Upper lobe of right lung (tissue), 1 donor: Measurements from ENCODE around the gene ACSBG1. TPM values are rescaled to one million over a fixed set of nuclear protein-coding genes. Genes with fewer than 3 reads are reported as not detected.

Experiments used
- ATAC-seq: fragments of 200-7000 bp; cut with Tn5 transposase; one replicate; pipeline ENCODE4 v1.9.1; 2020; ENCODE audit warnings: mild to moderate bottlenecking, moderate library complexity
- DNase-seq: peaks from one replicate; pipeline ENCODE4 v3.0.0-alpha.2; 2020
- H3K27ac ChIP-seq: fragments of 200-600 bp; one replicate; pipeline ENCODE4 v1.8.0; 2022
- H3K27me3 ChIP-seq: fragments of 200-600 bp; one replicate; pipeline ENCODE4 v1.8.0; 2022; ENCODE audit warnings: mild to moderate bottlenecking
- H3K36me3 ChIP-seq: fragments of 200-600 bp; one replicate; pipeline ENCODE4 v1.8.0; 2022
- H3K4me1 ChIP-seq: fragments of 200-600 bp; one replicate; pipeline ENCODE4 v1.8.0; 2022
- H3K4me3 ChIP-seq: fragments of 200-600 bp; one replicate; pipeline ENCODE4 v1.8.0; 2022; ENCODE audit warnings: mild to moderate bottlenecking
- H3K9me3 ChIP-seq: fragments of 200-600 bp; one replicate; pipeline ENCODE4 v1.8.0; 2022
- intact Hi-C: fragments of 100-400 bp; cut with DNase I; formaldehyde crosslinking; loops from one replicate; pipeline ENCODE4 v1.11.0; 2022
- total RNA-seq: library from RNA; stranded (reverse); fragmentation: NEBNext Ultra II Directional; extraction: Animal tissue kit (Norgen Biotek cat#: 25700); gene quantifications from one replicate; pipeline ENCODE4 v1.2.1, GENCODE V29; 2021
- TF ChIP-seq, protein P1 (sequence below): fragments of 200-600 bp; IDR thresholded peaks from one replicate; pipeline ENCODE4 v1.8.0; 2022; ENCODE audit warnings: antibody characterized with exemption
- donor health status: DM: no; HTN: yes; CAD: no; lungs with severe emphysema.

The ACSBG1 gene
- total RNA-seq, 1 donor from 2014 or later, result not detected

GRCh38 chr15:78130466-78131294 is 103.7 kb downstream of the ACSBG1 start:
- Histone ChIP-seq H3K27me3 (no peaks in the 10 kb centered on the region), H3K4me3 (peak overlapping the region; percentile 81), H3K9me3 (no peaks in the 10 kb centered on the region), H3K4me1 (peaks cover 11% of the 10 kb centered on the region), H3K36me3 (no peaks in the 10 kb centered on the region), H3K27ac (no peak overlapping the region)
- TF ChIP-seq, protein P1, sequence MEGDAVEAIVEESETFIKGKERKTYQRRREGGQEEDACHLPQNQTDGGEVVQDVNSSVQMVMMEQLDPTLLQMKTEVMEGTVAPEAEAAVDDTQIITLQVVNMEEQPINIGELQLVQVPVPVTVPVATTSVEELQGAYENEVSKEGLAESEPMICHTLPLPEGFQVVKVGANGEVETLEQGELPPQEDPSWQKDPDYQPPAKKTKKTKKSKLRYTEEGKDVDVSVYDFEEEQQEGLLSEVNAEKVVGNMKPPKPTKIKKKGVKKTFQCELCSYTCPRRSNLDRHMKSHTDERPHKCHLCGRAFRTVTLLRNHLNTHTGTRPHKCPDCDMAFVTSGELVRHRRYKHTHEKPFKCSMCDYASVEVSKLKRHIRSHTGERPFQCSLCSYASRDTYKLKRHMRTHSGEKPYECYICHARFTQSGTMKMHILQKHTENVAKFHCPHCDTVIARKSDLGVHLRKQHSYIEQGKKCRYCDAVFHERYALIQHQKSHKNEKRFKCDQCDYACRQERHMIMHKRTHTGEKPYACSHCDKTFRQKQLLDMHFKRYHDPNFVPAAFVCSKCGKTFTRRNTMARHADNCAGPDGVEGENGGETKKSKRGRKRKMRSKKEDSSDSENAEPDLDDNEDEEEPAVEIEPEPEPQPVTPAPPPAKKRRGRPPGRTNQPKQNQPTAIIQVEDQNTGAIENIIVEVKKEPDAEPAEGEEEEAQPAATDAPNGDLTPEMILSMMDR, result no peak
- intact Hi-C loops, result no loop called here
- DNase-seq, result peak; percentile 71
- ATAC-seq, result no peak

DNA sequence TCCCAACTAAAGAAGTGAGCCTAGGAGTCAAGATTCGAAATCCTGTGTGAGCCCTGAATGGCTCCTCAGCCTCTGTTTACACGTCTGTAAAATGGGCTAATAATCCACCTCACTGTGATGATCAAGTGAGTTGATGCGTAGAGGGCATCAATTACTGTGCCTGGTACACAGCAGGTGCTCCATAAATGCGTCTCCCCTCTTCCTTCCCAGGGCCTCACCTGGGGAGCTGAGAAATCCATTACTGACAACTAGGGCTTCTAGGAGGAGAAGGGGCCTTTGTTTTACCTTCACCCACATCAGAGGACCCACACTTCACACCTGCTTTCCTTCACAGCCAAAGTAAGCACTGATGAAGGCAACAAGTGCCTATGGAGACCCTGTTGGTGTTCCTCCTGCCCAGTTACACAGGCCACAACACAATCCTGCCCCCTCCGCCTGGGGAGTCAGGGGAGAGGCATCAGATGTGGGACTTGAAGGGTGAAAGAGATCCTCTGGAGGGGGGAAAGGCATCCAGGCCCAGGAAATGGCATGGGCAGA is 104.5 kb downstream of the ACSBG1 start:
- Histone ChIP-seq H3K27me3 (no peaks in the 10 kb centered on the region), H3K4me1 (peaks cover 11% of the 10 kb centered on the region), H3K36me3 (no peaks in the 10 kb centered on the region), H3K27ac (no peak overlapping the region), H3K4me3 (no peak overlapping the region), H3K9me3 (no peaks in the 10 kb centered on the region)
- TF ChIP-seq, protein P1, result no peak
- ATAC-seq (no peak), DNase-seq (no peak)
- intact Hi-C loops, result no loop called here

GRCh38 chr15:78129077-78129750 is 105.2 kb downstream of the ACSBG1 start:
- no peak for ATAC-seq
- H3K27ac ChIP-seq, result no peak overlapping the region
- peaks cover 11% of the 10 kb centered on the region for H3K4me1 ChIP-seq
- no peaks in the 10 kb centered on the region for H3K27me3 ChIP-seq
- no peaks in the 10 kb centered on the region for H3K36me3 ChIP-seq
- no peak for DNase-seq
- intact Hi-C loops, result no loop called here
- TF ChIP-seq, protein P1, result no peak
- H3K9me3 ChIP-seq, result no peaks in the 10 kb centered on the region
- no peak overlapping the region for H3K4me3 ChIP-seq

DNA sequence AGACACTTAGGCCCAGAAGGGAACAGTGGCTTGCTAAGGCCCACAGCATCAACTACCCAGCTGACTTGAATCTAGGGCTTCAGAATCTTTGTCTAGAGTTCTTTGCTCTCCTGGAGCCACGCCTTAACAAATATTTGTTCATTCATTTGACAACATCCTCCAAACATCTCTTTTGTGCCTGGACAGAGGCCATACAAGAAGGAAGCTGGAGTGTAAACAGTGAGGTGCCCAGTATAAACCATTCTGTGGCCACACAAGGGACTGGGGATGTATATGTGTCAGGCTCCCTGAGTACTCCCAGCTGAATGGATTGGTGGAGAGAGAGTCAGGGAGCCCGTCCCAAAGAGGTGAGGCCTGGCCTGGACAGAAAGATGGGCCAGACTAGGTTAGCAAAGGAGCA is 106.5 kb downstream of the ACSBG1 start:
- no peak overlapping the region for H3K4me3 ChIP-seq
- ATAC-seq, result no peak

DNA sequence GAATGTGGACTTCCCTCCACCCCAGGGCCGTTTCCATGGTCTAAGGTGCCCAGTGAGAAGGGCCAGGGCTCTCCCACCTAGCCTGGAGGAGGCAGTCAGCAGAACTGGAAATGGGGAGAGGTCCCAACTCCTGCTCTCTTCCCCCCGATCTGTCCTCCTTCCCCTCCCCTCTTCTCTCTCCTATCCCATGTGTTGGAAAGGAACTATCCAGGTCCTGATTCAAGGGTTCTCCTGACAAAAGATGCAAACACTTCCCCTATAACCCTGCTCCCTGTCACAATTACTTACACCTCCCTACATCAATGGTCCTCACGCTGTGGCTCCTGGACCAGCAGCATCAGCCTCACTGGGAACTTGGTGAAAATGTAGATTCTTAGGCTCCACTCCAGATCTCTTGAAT is 109.1 kb downstream of the ACSBG1 start:
- Histone ChIP-seq H3K4me3 (no peak overlapping the region), H3K36me3 (no peaks in the 10 kb centered on the region), H3K4me1 (no peaks in the 10 kb centered on the region), H3K27ac (no peak overlapping the region), H3K27me3 (no peaks in the 10 kb centered on the region), H3K9me3 (no peaks in the 10 kb centered on the region)
- intact Hi-C loops, result no loop called here
- ATAC-seq, result no peak
- TF ChIP-seq, protein P1, result no peak
- no peak for DNase-seq

More for the DNA sequence above, 106.5 kb downstream of the ACSBG1 start:
- Histone ChIP-seq H3K27ac (no peak overlapping the region), H3K9me3 (no peaks in the 10 kb centered on the region), H3K4me1 (peaks cover 11% of the 10 kb centered on the region), H3K27me3 (no peaks in the 10 kb centered on the region), H3K36me3 (no peaks in the 10 kb centered on the region)
- TF ChIP-seq, protein P1, result no peak
- no peak for DNase-seq
- intact Hi-C loops, result no loop called here
